Measurements from ENCODE around the gene MSH5.
A peak's percentile ranks its signal among the peaks of the same experiment; 100 is the strongest.

The MSH5 gene

GRCh38 chr6:31713991-31714684 lies 25.7 kb upstream of the MSH5 start:
- no peak for DNase-seq

GRCh38 chr6:31715022-31715958 lies 24.5 kb upstream of the MSH5 start, which contains the start of gene LY6G6D:
Gene LY6G6D, plus strand, starts transcription at chr6:31715348. Its CDS starts 8 bp downstream, at chr6:31715356.
- DNase-seq = no peak

- DNase-seq = no peak
Measured at GRCh38 chr6:31717499-31718222, 22.1 kb upstream of the MSH5 start.

- no peak for DNase-seq
Measured at GRCh38 chr6:31718265-31718664, 21.5 kb upstream of the MSH5 start.

GRCh38 chr6:31719001-31719400 lies 20.8 kb upstream of the MSH5 start:
- no peak for DNase-seq

GRCh38 chr6:31720196-31720770 lies 19.5 kb upstream of the MSH5 start:
- DNase-seq = no peak

- DNase-seq = no peak
Measured at GRCh38 chr6:31721351-31722020, 18.3 kb upstream of the MSH5 start, which contains the start of gene LY6G6C. Gene LY6G6C, minus strand, starts transcription at chr6:31721746. Its CDS starts 67 bp downstream, at chr6:31721679.

- no peak for DNase-seq
Measured at GRCh38 chr6:31722173-31722572, 17.6 kb upstream of the MSH5 start.

- DNase-seq = no peak
Measured at GRCh38 chr6:31723245-31723979, 16.4 kb upstream of the MSH5 start, which contains the start of gene MPIG6B. Gene MPIG6B, plus strand, starts transcription at chr6:31723373. Its CDS starts 11 bp downstream, at chr6:31723384.

GRCh38 chr6:31723980-31724691 lies 15.7 kb upstream of the MSH5 start:
- DNase-seq = no peak

GRCh38 chr6:31725502-31726350 lies 14.1 kb upstream of the MSH5 start:
- DNase-seq = no peak

GRCh38 chr6:31727034-31727716 lies 12.6 kb upstream of the MSH5 start:
- DNase-seq = no peak

- no peak for DNase-seq
Measured at GRCh38 chr6:31727717-31728671, 11.8 kb upstream of the MSH5 start.

GRCh38 chr6:31728767-31729514 lies 10.9 kb upstream of the MSH5 start, which contains the start of gene DDAH2:
Gene DDAH2, minus strand, starts transcription at chr6:31729299. Its CDS starts 138 bp downstream, at chr6:31729161.
- no peak for DNase-seq

- peak; percentile 58 for DNase-seq
Measured at GRCh38 chr6:31729515-31729978, 10.3 kb upstream of the MSH5 start.

GRCh38 chr6:31729979-31730630 lies 9.7 kb upstream of the MSH5 start:
- DNase-seq = no peak

Data from DMS 273 treated with DMSO at 0.1 percent for 48 hours (cell line).